ENCODE results near the gene INPP4A. TPM values are rescaled to one million over a fixed set of nuclear protein-coding genes. Genes with fewer than 3 reads are reported as not detected.

Gene INPP4A
- total and polyA plus RNA-seq, 2 of the 13 experiments (the other 11 are each of a cell fraction or from before 2014, with no cell fraction given): 10.1 to 10.9 TPM

- peak; percentile 42; the same call in 1 of the 2 replicates for TF ChIP-seq CTCF (CRISPR knock-in tag; IDR thresholded peaks at IDR 0.05)
- peak; percentile 22; the same call in 1 of the 2 replicates for TF ChIP-seq ZC3H4 (CRISPR knock-in tag; IDR thresholded peaks at IDR 0.05; ENCODE audit: borderline replicate concordance)
- peak; percentile 70 for TF ChIP-seq ZNF124 (CRISPR knock-in tag; IDR thresholded peaks at IDR 0.05)
- TF ChIP-seq BORCS8-MEF2B (CRISPR knock-in tag; IDR thresholded peaks at IDR 0.05): peak; percentile 90; the same call in 1 of the 2 replicates
- no peak for TF ChIP-seq ZNF10 (CRISPR knock-in tag; IDR thresholded peaks at IDR 0.05; ENCODE audit: borderline replicate concordance, low read depth)
- peak; percentile 68 for TF ChIP-seq ZNF430 (CRISPR knock-in tag; IDR thresholded peaks at IDR 0.05)
- TF ChIP-seq ZNF460 (CRISPR knock-in tag; IDR thresholded peaks at IDR 0.05; ENCODE audit: borderline replicate concordance): peak; percentile 27; the same call in 1 of the 2 replicates
- 0 out of 2 replicates have a peak, but pooled peaks have one; percentile 81 for TF ChIP-seq ZNF234 (CRISPR knock-in tag; conservative IDR thresholded peaks at IDR 0.05)
- peak; percentile 8; the same call in 1 of the 2 replicates for TF ChIP-seq ZSCAN9 (CRISPR knock-in tag; IDR thresholded peaks at IDR 0.05; ENCODE audit: borderline replicate concordance)
- no peak for TF ChIP-seq NFIB (CRISPR knock-in tag; IDR thresholded peaks at IDR 0.05; ENCODE audit: borderline replicate concordance)
- TF ChIP-seq, protein P1, sequence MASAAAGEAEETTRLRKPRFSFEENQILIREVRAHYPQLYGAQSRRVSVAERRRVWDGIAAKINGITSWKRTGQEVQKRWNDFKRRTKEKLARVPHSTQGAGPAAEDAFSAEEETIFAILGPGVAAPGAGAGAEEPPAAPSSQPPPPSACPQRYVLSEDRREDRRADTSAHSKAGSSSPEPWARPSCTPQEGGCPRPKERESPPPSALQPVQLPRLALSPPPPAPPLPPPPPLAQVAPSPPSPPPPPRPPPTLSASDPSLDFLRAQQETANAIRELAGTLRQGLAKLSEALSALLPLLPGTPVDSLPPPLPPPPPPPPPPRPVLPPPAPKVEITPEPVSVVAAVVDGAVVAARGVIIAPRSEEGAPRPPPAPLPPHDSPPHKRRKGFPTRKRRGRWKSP (CRISPR knock-in tag; IDR thresholded peaks at IDR 0.05): peak; percentile 93
- TF ChIP-seq IKZF4 (CRISPR knock-in tag; IDR thresholded peaks at IDR 0.05; ENCODE audit: borderline replicate concordance, low read depth, not compliant biosample characterization): peak; percentile 97
- TF ChIP-seq AKAP8 (CRISPR knock-in tag; IDR thresholded peaks at IDR 0.05): peak; percentile 30; the same call in 1 of the 2 replicates
- TF ChIP-seq SRSF1 (optimal IDR thresholded peaks at IDR 0.05; ENCODE audit: low read depth, low read length): peak; percentile 82
- TF ChIP-seq MAFF (IDR thresholded peaks at IDR 0.05; ENCODE audit: low read depth, low read length): no peak; the same call in 1 of the 2 replicates
- TF ChIP-seq, protein P2, sequence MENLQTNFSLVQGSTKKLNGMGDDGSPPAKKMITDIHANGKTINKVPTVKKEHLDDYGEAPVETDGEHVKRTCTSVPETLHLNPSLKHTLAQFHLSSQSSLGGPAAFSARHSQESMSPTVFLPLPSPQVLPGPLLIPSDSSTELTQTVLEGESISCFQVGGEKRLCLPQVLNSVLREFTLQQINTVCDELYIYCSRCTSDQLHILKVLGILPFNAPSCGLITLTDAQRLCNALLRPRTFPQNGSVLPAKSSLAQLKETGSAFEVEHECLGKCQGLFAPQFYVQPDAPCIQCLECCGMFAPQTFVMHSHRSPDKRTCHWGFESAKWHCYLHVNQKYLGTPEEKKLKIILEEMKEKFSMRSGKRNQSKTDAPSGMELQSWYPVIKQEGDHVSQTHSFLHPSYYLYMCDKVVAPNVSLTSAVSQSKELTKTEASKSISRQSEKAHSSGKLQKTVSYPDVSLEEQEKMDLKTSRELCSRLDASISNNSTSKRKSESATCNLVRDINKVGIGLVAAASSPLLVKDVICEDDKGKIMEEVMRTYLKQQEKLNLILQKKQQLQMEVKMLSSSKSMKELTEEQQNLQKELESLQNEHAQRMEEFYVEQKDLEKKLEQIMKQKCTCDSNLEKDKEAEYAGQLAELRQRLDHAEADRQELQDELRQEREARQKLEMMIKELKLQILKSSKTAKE (CRISPR knock-in tag; IDR thresholded peaks at IDR 0.05; ENCODE audit: borderline replicate concordance): peak; percentile 65
- TF ChIP-seq PRPF4 (IDR thresholded peaks at IDR 0.05; ENCODE audit: low read depth, low read length, poor library complexity, severe bottlenecking): no peak
- peak; percentile 98 for TF ChIP-seq U2AF1 (optimal IDR thresholded peaks at IDR 0.05; ENCODE audit: low read depth, low read length)
- peak; percentile 56 for TF ChIP-seq RARA (CRISPR knock-in tag; IDR thresholded peaks at IDR 0.05)
- TF ChIP-seq GATA4 (IDR thresholded peaks at IDR 0.05; ENCODE audit: borderline replicate concordance, low read depth): peak; percentile 54; the same call in 1 of the 2 replicates
- peak; percentile 81 for TF ChIP-seq TEAD3 (CRISPR knock-in tag; optimal IDR thresholded peaks at IDR 0.05; ENCODE audit: borderline replicate concordance)
Observed at GRCh38 chr2:98608116-98608961, 163.7 kb downstream of the INPP4A start, which contains the start of the genes COA5 and UNC50 (continued).
